ENCODE measurements around the gene GPR3. TPM values are rescaled to one million over a fixed set of nuclear protein-coding genes. Genes with fewer than 3 reads are reported as not detected.

The GPR3 gene
- total RNA-seq, 1 experiment from 2014 or later: 4.4 TPM

DNA sequence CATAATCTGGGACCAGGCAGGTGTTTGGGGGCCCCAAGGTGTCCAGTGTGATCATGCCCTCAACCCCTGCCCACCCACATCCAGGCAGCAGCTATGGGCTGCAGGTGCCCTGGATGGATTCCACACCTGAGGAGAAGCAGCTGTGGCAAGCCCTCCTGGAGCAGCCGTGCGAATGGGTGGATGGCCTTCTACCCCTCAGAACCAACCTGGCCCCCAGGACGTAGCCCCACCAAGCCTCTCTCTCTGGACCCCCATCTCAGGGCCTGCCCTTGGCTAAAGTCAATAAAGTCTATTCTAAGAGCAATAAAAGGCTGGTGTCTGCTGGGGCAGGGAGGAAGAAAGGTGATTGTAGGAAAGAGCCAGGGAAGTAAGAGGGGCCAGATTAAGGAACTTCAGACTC, 38.8 kb upstream of the GPR3 start:
- TF ChIP-seq, protein P1, sequence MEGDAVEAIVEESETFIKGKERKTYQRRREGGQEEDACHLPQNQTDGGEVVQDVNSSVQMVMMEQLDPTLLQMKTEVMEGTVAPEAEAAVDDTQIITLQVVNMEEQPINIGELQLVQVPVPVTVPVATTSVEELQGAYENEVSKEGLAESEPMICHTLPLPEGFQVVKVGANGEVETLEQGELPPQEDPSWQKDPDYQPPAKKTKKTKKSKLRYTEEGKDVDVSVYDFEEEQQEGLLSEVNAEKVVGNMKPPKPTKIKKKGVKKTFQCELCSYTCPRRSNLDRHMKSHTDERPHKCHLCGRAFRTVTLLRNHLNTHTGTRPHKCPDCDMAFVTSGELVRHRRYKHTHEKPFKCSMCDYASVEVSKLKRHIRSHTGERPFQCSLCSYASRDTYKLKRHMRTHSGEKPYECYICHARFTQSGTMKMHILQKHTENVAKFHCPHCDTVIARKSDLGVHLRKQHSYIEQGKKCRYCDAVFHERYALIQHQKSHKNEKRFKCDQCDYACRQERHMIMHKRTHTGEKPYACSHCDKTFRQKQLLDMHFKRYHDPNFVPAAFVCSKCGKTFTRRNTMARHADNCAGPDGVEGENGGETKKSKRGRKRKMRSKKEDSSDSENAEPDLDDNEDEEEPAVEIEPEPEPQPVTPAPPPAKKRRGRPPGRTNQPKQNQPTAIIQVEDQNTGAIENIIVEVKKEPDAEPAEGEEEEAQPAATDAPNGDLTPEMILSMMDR (conservative IDR thresholded peaks at IDR 0.05): no peak
- no peaks in the 10 kb centered on the region for H3K9me3 Mint-ChIP-seq
- no peak overlapping the region for H2AFZ ChIP-seq (ENCODE audit: low read length)
- no peak overlapping the region for H3K56ac ChIP-seq (ENCODE audit: insufficient read length, low read depth, low read length)
- H3K23ac ChIP-seq (ENCODE audit: insufficient read length, low read depth, low read length): no peak overlapping the region
- peaks cover 12 to 24% of the 10 kb centered on the region in 2 experiments for H3K4me1 Mint-ChIP-seq
- H4K5ac ChIP-seq (ENCODE audit: insufficient read length, low read depth, low read length): no peak overlapping the region
- no peak overlapping the region for H4K91ac ChIP-seq (ENCODE audit: insufficient read length, low read depth, low read length)
- no peak overlapping the region for H3K14ac ChIP-seq (ENCODE audit: insufficient read depth, low read length)
- no peak overlapping the region for H3K4me2 ChIP-seq (ENCODE audit: insufficient read depth, insufficient read length, low read length)
- no peak overlapping the region for H3K4ac ChIP-seq (ENCODE audit: low read depth, low read length)
- H2AK5ac ChIP-seq (ENCODE audit: insufficient read length, low read length): no peak overlapping the region
- no peak overlapping the region for H2BK120ac ChIP-seq (ENCODE audit: low read depth, low read length, poor library complexity, severe bottlenecking)
- H2BK15ac ChIP-seq (ENCODE audit: low read depth, low read length): no peak overlapping the region
- H4K8ac ChIP-seq (replicated peaks; ENCODE audit: insufficient read length, low read depth, low read length): no peak overlapping the region
- no peak overlapping the region; a peak in 1 of 5 replicates for H3K4me3 Mint-ChIP-seq
- H3K18ac ChIP-seq (ENCODE audit: insufficient read length, low read depth, low read length): no peak overlapping the region
- no peak overlapping the region for H3K9ac ChIP-seq (ENCODE audit: extremely low read depth, insufficient read length, low read length)
- peaks cover 37% of the 10 kb centered on the region for H3K27me3 Mint-ChIP-seq (ENCODE audit: low read depth)
- no peaks in the 10 kb centered on the region for H3K4me1 ChIP-seq (ENCODE audit: insufficient read depth, low read length)
- no peak overlapping the region for H3K27ac ChIP-seq (ENCODE audit: insufficient read length, low read depth, low read length)
- no peak overlapping the region for H2BK12ac ChIP-seq (ENCODE audit: insufficient read length, low read depth, low read length)
- DNase-seq: no peak
- H3K27ac Mint-ChIP-seq: no peak overlapping the region
- H2BK5ac ChIP-seq (ENCODE audit: insufficient read length, low read length): no peak overlapping the region
- H3K79me1 ChIP-seq (ENCODE audit: insufficient read depth, low read depth, low read length, poor library complexity, severe bottlenecking): no peaks in the 10 kb centered on the region
- peaks cover 2% of the 10 kb centered on the region; the same call in 1 of the 2 replicates for H3K27me3 ChIP-seq (ENCODE audit: insufficient read depth, low read length)
- no CpG with 5 or more reads among the region's 3 CpGs for WGBS (ENCODE audit: extremely low coverage, insufficient read length, low lambda C conversion rate)
- no peaks in the 10 kb centered on the region for H3K79me2 ChIP-seq (ENCODE audit: insufficient read depth, low read length)
- peaks cover 0 to 7% (median 0%) of the 10 kb centered on the region in 3 experiments; a peak in 3 of 7 replicates for H3K36me3 Mint-ChIP-seq (ENCODE audit: insufficient read depth in 1 of 3, low read depth in 3 of 3)
- no peak overlapping the region for H3T11ph ChIP-seq (ENCODE audit: low read length)
- no peak overlapping the region for H2BK20ac ChIP-seq (ENCODE audit: low read depth, low read length, poor library complexity, severe bottlenecking)
- no peaks in the 10 kb centered on the region for H4K20me1 ChIP-seq (ENCODE audit: control insufficient read depth, insufficient read depth, insufficient read length)
- H3K23me2 ChIP-seq (ENCODE audit: insufficient read length, low read depth, low read length, poor library complexity, severe bottlenecking): peaks cover 21% of the 10 kb centered on the region
- H3K9me3 ChIP-seq (ENCODE audit: control insufficient read depth, low read depth, low read length): no peaks in the 10 kb centered on the region

Measured in H9 (cell line).